ENCODE measurements around the gene KIF16B.

The KIF16B gene

GRCh38 chr20:16590041-16590633, 16.9 kb upstream of the KIF16B start:
- no peaks in the 10 kb centered on the region for H3K36me3 ChIP-seq (ENCODE audit: control insufficient read depth, insufficient read depth, low read length)
- no peaks in the 10 kb centered on the region for H3K4me1 ChIP-seq (ENCODE audit: control insufficient read depth, insufficient read depth, low read length)
- no peak for DNase-seq (ENCODE audit: low read depth, low spot score)
- no peaks in the 10 kb centered on the region for H3K9me3 ChIP-seq (ENCODE audit: control insufficient read depth, insufficient read depth, low read length)
- no peaks in the 10 kb centered on the region for H3K27me3 ChIP-seq (ENCODE audit: control insufficient read depth, insufficient read depth, low read length)
- no peak overlapping the region for H3K4me3 ChIP-seq (ENCODE audit: low read length)
- no peak overlapping the region for H3K27ac ChIP-seq (ENCODE audit: low read length)
- WGBS (ENCODE audit: insufficient coverage, insufficient read length) = no CpG with 5 or more reads among the region's 7 CpGs

GRCh38 chr20:16589623-16590022, 16.4 kb upstream of the KIF16B start:
- H3K36me3 ChIP-seq (ENCODE audit: control insufficient read depth, insufficient read depth, low read length) = no peaks in the 10 kb centered on the region
- H3K4me1 ChIP-seq (ENCODE audit: control insufficient read depth, insufficient read depth, low read length) = no peaks in the 10 kb centered on the region
- WGBS (ENCODE audit: insufficient coverage, insufficient read length) = no CpG with 5 or more reads among the region's 9 CpGs
- H3K9me3 ChIP-seq (ENCODE audit: control insufficient read depth, insufficient read depth, low read length) = no peaks in the 10 kb centered on the region
- no peak for DNase-seq (ENCODE audit: low read depth, low spot score)
- no peak overlapping the region for H3K27ac ChIP-seq (ENCODE audit: low read length)
- no peaks in the 10 kb centered on the region for H3K27me3 ChIP-seq (ENCODE audit: control insufficient read depth, insufficient read depth, low read length)
- H3K4me3 ChIP-seq (ENCODE audit: low read length) = no peak overlapping the region

GRCh38 chr20:16588241-16588640, 15.0 kb upstream of the KIF16B start:
- Histone ChIP-seq H3K9me3 (ENCODE audit: control insufficient read depth, insufficient read depth, low read length) (no peaks in the 10 kb centered on the region), H3K27me3 (ENCODE audit: control insufficient read depth, insufficient read depth, low read length) (no peaks in the 10 kb centered on the region), H3K36me3 (ENCODE audit: control insufficient read depth, insufficient read depth, low read length) (no peaks in the 10 kb centered on the region), H3K4me1 (ENCODE audit: control insufficient read depth, insufficient read depth, low read length) (no peaks in the 10 kb centered on the region), H3K4me3 (ENCODE audit: low read length) (no peak overlapping the region), H3K27ac (ENCODE audit: low read length) (no peak overlapping the region)
- no peak for DNase-seq (ENCODE audit: low read depth, low spot score)
- WGBS (ENCODE audit: insufficient coverage, insufficient read length) = no CpG with 5 or more reads among the region's 5 CpGs

- no peak for DNase-seq (ENCODE audit: low read depth, low spot score)
- H3K4me1 ChIP-seq (ENCODE audit: control insufficient read depth, insufficient read depth, low read length) = no peaks in the 10 kb centered on the region
- no peaks in the 10 kb centered on the region for H3K9me3 ChIP-seq (ENCODE audit: control insufficient read depth, insufficient read depth, low read length)
- no CpG with 5 or more reads among the region's 2 CpGs for WGBS (ENCODE audit: insufficient coverage, insufficient read length)
- H3K4me3 ChIP-seq (ENCODE audit: low read length) = no peak overlapping the region
- H3K27ac ChIP-seq (ENCODE audit: low read length) = no peak overlapping the region
- H3K27me3 ChIP-seq (ENCODE audit: control insufficient read depth, insufficient read depth, low read length) = no peaks in the 10 kb centered on the region
- no peaks in the 10 kb centered on the region for H3K36me3 ChIP-seq (ENCODE audit: control insufficient read depth, insufficient read depth, low read length)
Observed at GRCh38 chr20:16587066-16587465, 13.8 kb upstream of the KIF16B start.

- H3K27ac ChIP-seq (ENCODE audit: low read length) = no peak overlapping the region
- no peaks in the 10 kb centered on the region for H3K27me3 ChIP-seq (ENCODE audit: control insufficient read depth, insufficient read depth, low read length)
- no peaks in the 10 kb centered on the region for H3K9me3 ChIP-seq (ENCODE audit: control insufficient read depth, insufficient read depth, low read length)
- no peak for DNase-seq (ENCODE audit: low read depth, low spot score)
- no peaks in the 10 kb centered on the region for H3K36me3 ChIP-seq (ENCODE audit: control insufficient read depth, insufficient read depth, low read length)
- no CpG with 5 or more reads among the region's 2 CpGs for WGBS (ENCODE audit: insufficient coverage, insufficient read length)
- H3K4me1 ChIP-seq (ENCODE audit: control insufficient read depth, insufficient read depth, low read length) = no peaks in the 10 kb centered on the region
- no peak overlapping the region for H3K4me3 ChIP-seq (ENCODE audit: low read length)
Observed at GRCh38 chr20:16583474-16583873, 10.2 kb upstream of the KIF16B start.

GRCh38 chr20:16581241-16581640, 8.0 kb upstream of the KIF16B start:
- no peak for DNase-seq (ENCODE audit: low read depth, low spot score)
- H3K4me1 ChIP-seq (ENCODE audit: control insufficient read depth, insufficient read depth, low read length) = no peaks in the 10 kb centered on the region
- H3K9me3 ChIP-seq (ENCODE audit: control insufficient read depth, insufficient read depth, low read length) = no peaks in the 10 kb centered on the region
- H3K27me3 ChIP-seq (ENCODE audit: control insufficient read depth, insufficient read depth, low read length) = no peaks in the 10 kb centered on the region
- H3K27ac ChIP-seq (ENCODE audit: low read length) = no peak overlapping the region
- H3K36me3 ChIP-seq (ENCODE audit: control insufficient read depth, insufficient read depth, low read length) = no peaks in the 10 kb centered on the region
- H3K4me3 ChIP-seq (ENCODE audit: low read length) = no peak overlapping the region
- no CpG with 5 or more reads among the region's 2 CpGs for WGBS (ENCODE audit: insufficient coverage, insufficient read length)

GRCh38 chr20:16580620-16581019, 7.4 kb upstream of the KIF16B start:
- no peak overlapping the region for H3K27ac ChIP-seq (ENCODE audit: low read length)
- H3K36me3 ChIP-seq (ENCODE audit: control insufficient read depth, insufficient read depth, low read length) = no peaks in the 10 kb centered on the region
- H3K4me1 ChIP-seq (ENCODE audit: control insufficient read depth, insufficient read depth, low read length) = no peaks in the 10 kb centered on the region
- no CpG with 5 or more reads among the region's 2 CpGs for WGBS (ENCODE audit: insufficient coverage, insufficient read length)
- H3K9me3 ChIP-seq (ENCODE audit: control insufficient read depth, insufficient read depth, low read length) = no peaks in the 10 kb centered on the region
- no peaks in the 10 kb centered on the region for H3K27me3 ChIP-seq (ENCODE audit: control insufficient read depth, insufficient read depth, low read length)
- no peak overlapping the region for H3K4me3 ChIP-seq (ENCODE audit: low read length)
- no peak for DNase-seq (ENCODE audit: low read depth, low spot score)

GRCh38 chr20:16580147-16580546, 6.9 kb upstream of the KIF16B start:
- DNase-seq (ENCODE audit: low read depth, low spot score) = no peak
- Histone ChIP-seq H3K4me3 (ENCODE audit: low read length) (no peak overlapping the region), H3K27ac (ENCODE audit: low read length) (no peak overlapping the region), H3K36me3 (ENCODE audit: control insufficient read depth, insufficient read depth, low read length) (no peaks in the 10 kb centered on the region), H3K4me1 (ENCODE audit: control insufficient read depth, insufficient read depth, low read length) (no peaks in the 10 kb centered on the region), H3K9me3 (ENCODE audit: control insufficient read depth, insufficient read depth, low read length) (no peaks in the 10 kb centered on the region), H3K27me3 (ENCODE audit: control insufficient read depth, insufficient read depth, low read length) (no peaks in the 10 kb centered on the region)
- WGBS (ENCODE audit: insufficient coverage, insufficient read length) = no CpG with 5 or more reads among the region's 3 CpGs

GRCh38 chr20:16576219-16576618, 3.0 kb upstream of the KIF16B start:
- WGBS (ENCODE audit: insufficient coverage, insufficient read length) = no CpG with 5 or more reads among the region's 8 CpGs
- Histone ChIP-seq H3K9me3 (ENCODE audit: control insufficient read depth, insufficient read depth, low read length) (no peaks in the 10 kb centered on the region), H3K27ac (ENCODE audit: low read length) (no peak overlapping the region), H3K36me3 (ENCODE audit: control insufficient read depth, insufficient read depth, low read length) (no peaks in the 10 kb centered on the region), H3K4me1 (ENCODE audit: control insufficient read depth, insufficient read depth, low read length) (no peaks in the 10 kb centered on the region), H3K4me3 (ENCODE audit: low read length) (no peak overlapping the region), H3K27me3 (ENCODE audit: control insufficient read depth, insufficient read depth, low read length) (no peaks in the 10 kb centered on the region)
- DNase-seq (ENCODE audit: low read depth, low spot score) = no peak

GRCh38 chr20:16575390-16576140, 2.3 kb upstream of the KIF16B start:
- no CpG with 5 or more reads among the region's 18 CpGs for WGBS (ENCODE audit: insufficient coverage, insufficient read length)
- H3K36me3 ChIP-seq (ENCODE audit: control insufficient read depth, insufficient read depth, low read length) = no peaks in the 10 kb centered on the region
- no peak overlapping the region for H3K27ac ChIP-seq (ENCODE audit: low read length)
- DNase-seq (ENCODE audit: low read depth, low spot score) = no peak
- H3K4me3 ChIP-seq (ENCODE audit: low read length) = peak overlapping the region; percentile 43; the same call in 1 of the 2 replicates
- H3K9me3 ChIP-seq (ENCODE audit: control insufficient read depth, insufficient read depth, low read length) = no peaks in the 10 kb centered on the region
- no peaks in the 10 kb centered on the region for H3K4me1 ChIP-seq (ENCODE audit: control insufficient read depth, insufficient read depth, low read length)
- H3K27me3 ChIP-seq (ENCODE audit: control insufficient read depth, insufficient read depth, low read length) = no peaks in the 10 kb centered on the region
